GM18870 (cell line): ENCODE data around the gene CHST11.

Source experiments
- ATAC-seq: cut with Tn5 transposase; IDR thresholded peaks from one replicate; pipeline ENCODE4 v1.9.1; 2021; ENCODE audit warnings: moderate library complexity; ENCODE audit not compliant: unreplicated experiment

The CHST11 gene

GRCh38 chr12:104577581-104577981 is 120.8 kb downstream of the CHST11 start:
- no peak for ATAC-seq

- ATAC-seq: no peak
These were observed 121.7 kb downstream of the CHST11 start for GRCh38 chr12:104578453-104578852.

- peak; percentile 40 for ATAC-seq
These were observed 123.2 kb downstream of the CHST11 start for GRCh38 chr12:104579718-104580495.

- no peak for ATAC-seq
These were observed 124.3 kb downstream of the CHST11 start for GRCh38 chr12:104581005-104581570.

- peak; percentile 78 for ATAC-seq
These were observed 126.0 kb downstream of the CHST11 start for GRCh38 chr12:104582739-104583138.

- ATAC-seq: peak; percentile 41
These were observed 126.6 kb downstream of the CHST11 start for GRCh38 chr12:104583301-104583700.

- no peak for ATAC-seq
These were observed 128.8 kb downstream of the CHST11 start for GRCh38 chr12:104585448-104586055.

- ATAC-seq: no peak
These were observed 129.7 kb downstream of the CHST11 start for GRCh38 chr12:104586351-104586919.

- ATAC-seq: no peak
These were observed 131.5 kb downstream of the CHST11 start for GRCh38 chr12:104588047-104588920.

- ATAC-seq: no peak
These were observed 132.3 kb downstream of the CHST11 start for GRCh38 chr12:104588921-104589590.

GRCh38 chr12:104590022-104590421 is 133.3 kb downstream of the CHST11 start:
- ATAC-seq: no peak

GRCh38 chr12:104591257-104591885 is 134.6 kb downstream of the CHST11 start:
- ATAC-seq: no peak

GRCh38 chr12:104593482-104593881 is 136.7 kb downstream of the CHST11 start:
- ATAC-seq: no peak

- ATAC-seq: no peak
These were observed 139.5 kb downstream of the CHST11 start for GRCh38 chr12:104596134-104596799.

- ATAC-seq: no peak
These were observed 140.4 kb downstream of the CHST11 start for GRCh38 chr12:104596898-104597843.

GRCh38 chr12:104598342-104599271 is 141.9 kb downstream of the CHST11 start:
- no peak for ATAC-seq
